Fibroblast of lung (primary cell): Measurements from ENCODE around the gene SYT8. TPM values are rescaled to one million over a fixed set of nuclear protein-coding genes. Genes with fewer than 3 reads are reported as not detected.
"Not testable (repeated sequence)": the region's sequence is repeated elsewhere in the genome, so short reads cannot be mapped to it uniquely, and the experiment has no call there.

Source experiments
- DNase-seq, 2 donors: peaks; one replicate each; pipeline versions ENCODE4 v3.0.0 to v3.0.0-alpha.2; 2010; ENCODE audit warnings: low read depth in 2 of 2
- H2AFZ ChIP-seq: 2 replicates; pipeline ENCODE4 v1.5.1; 2012; ENCODE audit warnings: low read length, control low read depth, inconsistent platforms
- H3K27ac ChIP-seq: 2 replicates; pipeline ENCODE4 v1.5.1; 2011; ENCODE audit warnings: low read length, control low read depth; ENCODE audit not compliant: insufficient read depth
- H3K27me3 ChIP-seq: 2 replicates; pipeline ENCODE4 v1.5.1; 2011; ENCODE audit warnings: mild to moderate bottlenecking, low read length; ENCODE audit not compliant: control insufficient read depth, insufficient read depth
- H3K36me3 ChIP-seq: 2 replicates; pipeline ENCODE4 v1.5.1; 2011; ENCODE audit warnings: low read length; ENCODE audit not compliant: control insufficient read depth, insufficient read depth
- H3K4me1 ChIP-seq: 2 replicates; pipeline ENCODE4 v1.5.1; 2011; ENCODE audit warnings: low read length; ENCODE audit not compliant: control insufficient read depth, insufficient read depth; ENCODE audit errors: extremely low read depth
- H3K4me2 ChIP-seq: 2 replicates; pipeline ENCODE4 v1.5.1; 2011; ENCODE audit warnings: low read length, control low read depth; ENCODE audit not compliant: insufficient read depth; ENCODE audit errors: extremely low read depth
- H3K4me3 ChIP-seq, 4 experiments: fragments of 200-600 bp in 1 of 4; sonication (generic) in 1 of 4; replicated peaks in 1 of 4; 2 replicates each; pipeline ENCODE4 v1.5.1; 2011 to 2016; ENCODE audit warnings: low read length in 4 of 4, low read depth in 3 of 4, mild to moderate bottlenecking in 3 of 4, control low read depth in 2 of 4, inconsistent platforms in 1 of 4, mixed read lengths in 1 of 4; ENCODE audit not compliant: insufficient read depth in 1 of 4; ENCODE audit errors: control extremely low read depth in 1 of 4
- H3K79me2 ChIP-seq: 2 replicates; pipeline ENCODE4 v1.5.1; 2012; ENCODE audit warnings: mild to moderate bottlenecking, low read length, inconsistent platforms; ENCODE audit not compliant: control insufficient read depth, insufficient read depth
- H3K9ac ChIP-seq: 2 replicates; pipeline ENCODE4 v1.5.1; 2011; ENCODE audit warnings: mild to moderate bottlenecking, low read length, control low read depth; ENCODE audit not compliant: insufficient read depth
- H3K9me3 ChIP-seq: 2 replicates; pipeline ENCODE4 v1.5.1; 2012; ENCODE audit warnings: low read depth, low read length; ENCODE audit not compliant: control insufficient read depth, insufficient read depth
- H4K20me1 ChIP-seq: 2 replicates; pipeline ENCODE4 v1.5.1; 2011; ENCODE audit warnings: low read length; ENCODE audit not compliant: control insufficient read depth, insufficient read depth; ENCODE audit errors: extremely low read depth
- CTCF ChIP-seq, 2 donors: IDR thresholded peaks in 1 of 2; conservative IDR thresholded peaks in 1 of 2; 1 replicate in 1 of 2; 2 replicates in 1 of 2; pipeline ENCODE4 v1.5.1; 2011 to 2012; ENCODE audit warnings: low read length in 2 of 2, control low read depth in 1 of 2, inconsistent platforms in 1 of 2, low read depth in 1 of 2, mild to moderate bottlenecking in 1 of 2
- EZH2 ChIP-seq: IDR thresholded peaks from 2 replicates; pipeline ENCODE4 v1.5.1; 2012; ENCODE audit warnings: low read length, control low read depth, mild to moderate bottlenecking; ENCODE audit errors: missing control alignments
- polyA plus RNA-seq, 2 donors: library from polyadenylated mRNA; depleted of rRNA in 1 of 2; stranded (reverse) in 1 of 2; unstranded in 1 of 2; fragments of >200 nt; gene quantifications; 2 replicates each; pipeline ENCODE4 v1.2.1, GENCODE V29; 2011 to 2012; ENCODE audit warnings: missing spikeins in 1 of 2
- total RNA-seq: library from RNA; depleted of rRNA; stranded (reverse); fragments of >200 nt; gene quantifications from 2 replicates; pipeline ENCODE4 v1.2.1, GENCODE V29; 2014

The SYT8 gene
- total and polyA plus RNA-seq, 2 donors (not counting 1 experiment from before 2014, with no cell fraction given): not detected

GRCh38 chr11:1812274-1812673 lies 22.5 kb upstream of the SYT8 start:
- H2AFZ ChIP-seq: no peak overlapping the region
- no peak for DNase-seq
- H3K4me2 ChIP-seq: no peak overlapping the region
- no peaks in the 10 kb centered on the region for H3K4me1 ChIP-seq
- H3K4me3 ChIP-seq: no peak overlapping the region
- no peak overlapping the region for H3K27ac ChIP-seq
- no peaks in the 10 kb centered on the region for H3K9me3 ChIP-seq
- H3K79me2 ChIP-seq: no peaks in the 10 kb centered on the region
- peaks cover 4% of the 10 kb centered on the region for H3K27me3 ChIP-seq
- TF ChIP-seq EZH2 (no peak), CTCF (conservative IDR thresholded peaks at IDR 0.05 in 1 of 2, IDR thresholded peaks at IDR 0.05 in 1 of 2; ENCODE audit: low read depth in 1 of 2, low read length in 2 of 2) (no peak)
- no peaks in the 10 kb centered on the region for H4K20me1 ChIP-seq
- no peaks in the 10 kb centered on the region for H3K36me3 ChIP-seq
- no peak overlapping the region for H3K9ac ChIP-seq

GRCh38 chr11:1812801-1813200 lies 22.0 kb upstream of the SYT8 start:
- Histone ChIP-seq H4K20me1 (no peaks in the 10 kb centered on the region), H3K27ac (no peak overlapping the region), H3K79me2 (no peaks in the 10 kb centered on the region), H2AFZ (no peak overlapping the region), H3K9ac (no peak overlapping the region), H3K36me3 (no peaks in the 10 kb centered on the region), H3K4me2 (no peak overlapping the region), H3K9me3 (no peaks in the 10 kb centered on the region), H3K4me1 (no peaks in the 10 kb centered on the region), H3K27me3 (peaks cover 4% of the 10 kb centered on the region), H3K4me3 (no peak overlapping the region)
- DNase-seq: no peak
- TF ChIP-seq CTCF (conservative IDR thresholded peaks at IDR 0.05 in 1 of 2, IDR thresholded peaks at IDR 0.05 in 1 of 2; ENCODE audit: low read depth in 1 of 2, low read length in 2 of 2) (no peak), EZH2 (no peak)

- H3K27me3 ChIP-seq, H3K4me3 ChIP-seq, H3K27ac ChIP-seq, H3K9me3 ChIP-seq, H2AFZ ChIP-seq, H3K4me2 ChIP-seq, H3K4me1 ChIP-seq, H3K79me2 ChIP-seq, H3K36me3 ChIP-seq, DNase-seq, H4K20me1 ChIP-seq, H3K9ac ChIP-seq: not testable (repeated sequence)
These were observed 21.4 kb upstream of the SYT8 start for GRCh38 chr11:1813356-1813755.
